HepG2 (cell line): ENCODE results near the gene AQP6. TPM values are rescaled to one million over a fixed set of nuclear protein-coding genes. Genes with fewer than 3 reads are reported as not detected.

Experiments
- LCORL ChIP-seq, 2 experiments: fragments of 450-650 bp in 1 of 2; sonication (generic) in 1 of 2; formaldehyde crosslinking in 1 of 2; IDR thresholded peaks; 2 replicates each; pipeline versions ENCODE4 v1.5.0 to v1.6.1; 2017 to 2020; ENCODE audit warnings: antibody characterized with exemption in 1 of 2, missing genetic modification reagents in 1 of 2
- MEIS2 ChIP-seq: sonication (generic); formaldehyde crosslinking; IDR thresholded peaks from 2 replicates; pipeline ENCODE4 v1.9.0; 2021; ENCODE audit warnings: mild to moderate bottlenecking, missing genetic modification reagents
- NRL ChIP-seq: sonication (generic); formaldehyde crosslinking; IDR thresholded peaks from 2 replicates; pipeline ENCODE4 v1.5.0; 2020; ENCODE audit warnings: missing genetic modification reagents, mild to moderate bottlenecking, moderate library complexity, borderline replicate concordance
- RAD21 ChIP-seq: fragments of 450-650 bp; formaldehyde crosslinking; IDR thresholded peaks from 2 replicates; pipeline ENCODE4 v1.5.0; 2020; ENCODE audit warnings: mild to moderate bottlenecking
- TBX3 ChIP-seq: fragments of 450-650 bp; IDR thresholded peaks from 2 replicates; pipeline ENCODE4 v1.6.1; 2017; ENCODE audit warnings: antibody characterized with exemption, mild to moderate bottlenecking, inconsistent platforms, borderline replicate concordance
- ZFX ChIP-seq: sonication (generic); formaldehyde crosslinking; IDR thresholded peaks from 2 replicates; pipeline ENCODE4 v1.4.0; 2020; ENCODE audit warnings: mild to moderate bottlenecking, low read depth, missing genetic modification reagents, moderate library complexity
- ZFY ChIP-seq: sonication (generic); formaldehyde crosslinking; IDR thresholded peaks from 2 replicates; pipeline ENCODE4 v1.4.0; 2020; ENCODE audit warnings: missing genetic modification reagents
- ZNF260 ChIP-seq: sonication (generic); formaldehyde crosslinking; IDR thresholded peaks from 2 replicates; pipeline ENCODE4 v1.4.0; 2020; ENCODE audit warnings: missing genetic modification reagents, low read depth, mild to moderate bottlenecking, borderline replicate concordance
- ZNF432 ChIP-seq: sonication (generic); formaldehyde crosslinking; IDR thresholded peaks from 2 replicates; pipeline ENCODE4 v1.5.0; 2020; ENCODE audit warnings: missing genetic modification reagents, mild to moderate bottlenecking, borderline replicate concordance
- ZNF768 ChIP-seq: sonication (generic); formaldehyde crosslinking; IDR thresholded peaks from 2 replicates; pipeline ENCODE4 v1.4.0; 2020; ENCODE audit warnings: missing genetic modification reagents
- ZNF83 ChIP-seq: sonication (generic); formaldehyde crosslinking; IDR thresholded peaks from 2 replicates; pipeline ENCODE4 v1.4.0; 2020; ENCODE audit warnings: missing genetic modification reagents, mild to moderate bottlenecking, borderline replicate concordance
- polyA plus RNA-seq, 8 experiments: library from polyadenylated mRNA; depleted of rRNA in 3 of 8; stranded (reverse) in 7 of 8; unstranded in 1 of 8; fragments of >200 nt; fragmentation: Illumina TruSeq in 4 of 8; extraction: Trizol in 4 of 8; gene quantifications; 2 replicates each; pipeline versions ENCODE4 v1.2.1 to v1.2.3, GENCODE V29; 2011 to 2016; ENCODE audit warnings: low read depth in 4 of 8, missing spikeins in 1 of 8, mixed read lengths in 1 of 8; ENCODE audit not compliant: insufficient read depth in 1 of 8
- total RNA-seq, 5 experiments: library from RNA; depleted of rRNA; stranded (reverse); fragments of >200 nt; fragmentation: Illumina TruSeq; extraction: Trizol; gene quantifications; 2 replicates each; pipeline ENCODE4 v1.2.3, GENCODE V29; 2016; ENCODE audit warnings: low read depth in 1 of 5
- TF ChIP-seq, protein P1 (sequence below): sonication (generic); formaldehyde crosslinking; conservative IDR thresholded peaks from 2 replicates; pipeline ENCODE4 v1.4.0; 2020; ENCODE audit warnings: missing genetic modification reagents
- TF ChIP-seq, protein P2 (sequence below): IDR thresholded peaks from 2 replicates; pipeline ENCODE4 v1.6.1; 2016; ENCODE audit warnings: low read depth, borderline replicate concordance
- TF ChIP-seq, protein P3 (sequence below): sonication (generic); formaldehyde crosslinking; IDR thresholded peaks from 2 replicates; pipeline ENCODE4 v1.4.0; 2020; ENCODE audit warnings: mild to moderate bottlenecking, missing genetic modification reagents

AQP6 gene
- total and polyA plus RNA-seq, 2 of the 13 experiments (the other 11 are each of a cell fraction or from before 2014, with no cell fraction given): 0.32 to 1.3 TPM

DNA sequence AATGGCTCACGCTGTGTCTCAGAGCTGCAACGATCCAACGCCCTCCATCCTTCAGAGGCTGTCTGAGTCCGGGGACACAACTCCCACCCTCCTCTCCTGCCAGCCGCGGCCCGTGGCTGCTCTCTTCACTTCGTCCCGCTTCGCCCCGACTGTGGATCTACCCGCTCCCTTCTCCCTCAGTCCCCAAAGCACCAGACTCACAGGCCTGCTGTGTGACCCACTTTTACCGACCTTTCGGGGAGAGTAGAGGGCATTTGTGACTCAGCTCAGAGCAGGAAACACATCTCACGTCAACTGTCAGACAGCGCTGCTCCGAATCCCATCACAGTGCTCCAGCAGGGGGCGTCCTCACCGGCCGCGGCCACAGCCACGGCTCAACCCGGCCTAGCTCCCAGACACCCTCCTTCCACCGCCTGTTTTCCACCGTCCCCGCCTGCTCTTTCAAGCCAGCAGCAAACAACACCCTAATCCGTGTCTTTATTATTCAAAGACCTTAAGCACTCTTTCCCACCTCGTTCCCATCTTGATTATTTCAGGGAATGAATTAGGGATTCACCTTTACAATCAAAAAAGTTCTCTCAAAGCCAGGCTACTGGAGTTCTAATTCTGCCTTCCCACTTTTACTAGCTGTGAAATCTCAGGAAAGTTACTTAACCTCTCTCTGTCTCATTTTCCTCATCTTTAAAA lies 27.2 kb upstream of the AQP6 start (continued):
- peak; percentile 81 for TF ChIP-seq MEIS2
- peak; percentile 70 for TF ChIP-seq ZFX (CRISPR knock-in tag)
- peak; percentile 41; the same call in 1 of the 2 replicates for TF ChIP-seq ZNF768 (CRISPR knock-in tag)
- TF ChIP-seq, protein P1, sequence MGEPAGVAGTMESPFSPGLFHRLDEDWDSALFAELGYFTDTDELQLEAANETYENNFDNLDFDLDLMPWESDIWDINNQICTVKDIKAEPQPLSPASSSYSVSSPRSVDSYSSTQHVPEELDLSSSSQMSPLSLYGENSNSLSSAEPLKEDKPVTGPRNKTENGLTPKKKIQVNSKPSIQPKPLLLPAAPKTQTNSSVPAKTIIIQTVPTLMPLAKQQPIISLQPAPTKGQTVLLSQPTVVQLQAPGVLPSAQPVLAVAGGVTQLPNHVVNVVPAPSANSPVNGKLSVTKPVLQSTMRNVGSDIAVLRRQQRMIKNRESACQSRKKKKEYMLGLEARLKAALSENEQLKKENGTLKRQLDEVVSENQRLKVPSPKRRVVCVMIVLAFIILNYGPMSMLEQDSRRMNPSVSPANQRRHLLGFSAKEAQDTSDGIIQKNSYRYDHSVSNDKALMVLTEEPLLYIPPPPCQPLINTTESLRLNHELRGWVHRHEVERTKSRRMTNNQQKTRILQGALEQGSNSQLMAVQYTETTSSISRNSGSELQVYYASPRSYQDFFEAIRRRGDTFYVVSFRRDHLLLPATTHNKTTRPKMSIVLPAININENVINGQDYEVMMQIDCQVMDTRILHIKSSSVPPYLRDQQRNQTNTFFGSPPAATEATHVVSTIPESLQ (CRISPR knock-in tag): no peak
- TF ChIP-seq ZNF83 (CRISPR knock-in tag): no peak
- TF ChIP-seq, protein P2, sequence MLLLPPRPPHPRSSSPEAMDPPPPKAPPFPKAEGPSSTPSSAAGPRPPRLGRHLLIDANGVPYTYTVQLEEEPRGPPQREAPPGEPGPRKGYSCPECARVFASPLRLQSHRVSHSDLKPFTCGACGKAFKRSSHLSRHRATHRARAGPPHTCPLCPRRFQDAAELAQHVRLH (CRISPR knock-in tag): peak; percentile 55; the same call in 1 of the 2 replicates
- TF ChIP-seq ZNF260 (CRISPR knock-in tag): no peak
- TF ChIP-seq NRL: 0 out of 2 replicates have a peak, but pooled peaks have one; percentile 27
- TF ChIP-seq RAD21: peak; percentile 29; the same call in 1 of the 2 replicates
- no peak for TF ChIP-seq ZNF432 (CRISPR knock-in tag)
- 0 out of 2 replicates have a peak, but pooled peaks have one; percentile 32 for TF ChIP-seq ZFY (CRISPR knock-in tag)
- TF ChIP-seq LCORL (IDR thresholded peaks at IDR 0.05): no peak
- TF ChIP-seq LCORL (CRISPR knock-in tag; IDR thresholded peaks at IDR 0.05): peak; percentile 35; the same call in 1 of the 2 replicates
- no peak for TF ChIP-seq TBX3
- TF ChIP-seq, protein P3, sequence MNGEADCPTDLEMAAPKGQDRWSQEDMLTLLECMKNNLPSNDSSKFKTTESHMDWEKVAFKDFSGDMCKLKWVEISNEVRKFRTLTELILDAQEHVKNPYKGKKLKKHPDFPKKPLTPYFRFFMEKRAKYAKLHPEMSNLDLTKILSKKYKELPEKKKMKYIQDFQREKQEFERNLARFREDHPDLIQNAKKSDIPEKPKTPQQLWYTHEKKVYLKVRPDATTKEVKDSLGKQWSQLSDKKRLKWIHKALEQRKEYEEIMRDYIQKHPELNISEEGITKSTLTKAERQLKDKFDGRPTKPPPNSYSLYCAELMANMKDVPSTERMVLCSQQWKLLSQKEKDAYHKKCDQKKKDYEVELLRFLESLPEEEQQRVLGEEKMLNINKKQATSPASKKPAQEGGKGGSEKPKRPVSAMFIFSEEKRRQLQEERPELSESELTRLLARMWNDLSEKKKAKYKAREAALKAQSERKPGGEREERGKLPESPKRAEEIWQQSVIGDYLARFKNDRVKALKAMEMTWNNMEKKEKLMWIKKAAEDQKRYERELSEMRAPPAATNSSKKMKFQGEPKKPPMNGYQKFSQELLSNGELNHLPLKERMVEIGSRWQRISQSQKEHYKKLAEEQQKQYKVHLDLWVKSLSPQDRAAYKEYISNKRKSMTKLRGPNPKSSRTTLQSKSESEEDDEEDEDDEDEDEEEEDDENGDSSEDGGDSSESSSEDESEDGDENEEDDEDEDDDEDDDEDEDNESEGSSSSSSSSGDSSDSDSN (CRISPR knock-in tag): 0 out of 2 replicates have a peak, but pooled peaks have one; percentile 49
